22Rv1 (cell line): ENCODE results near the gene RBBP6.

Experiments used
- CTCF ChIP-seq: fragments of 450-650 bp; IDR thresholded peaks from 2 replicates; pipeline ENCODE4 v1.5.1; 2017; ENCODE audit warnings: mild to moderate bottlenecking
- ZFX ChIP-seq: fragments of 450-650 bp; IDR thresholded peaks from 2 replicates; pipeline ENCODE4 v1.6.1; 2017; ENCODE audit warnings: antibody characterized with exemption, borderline replicate concordance

DNA sequence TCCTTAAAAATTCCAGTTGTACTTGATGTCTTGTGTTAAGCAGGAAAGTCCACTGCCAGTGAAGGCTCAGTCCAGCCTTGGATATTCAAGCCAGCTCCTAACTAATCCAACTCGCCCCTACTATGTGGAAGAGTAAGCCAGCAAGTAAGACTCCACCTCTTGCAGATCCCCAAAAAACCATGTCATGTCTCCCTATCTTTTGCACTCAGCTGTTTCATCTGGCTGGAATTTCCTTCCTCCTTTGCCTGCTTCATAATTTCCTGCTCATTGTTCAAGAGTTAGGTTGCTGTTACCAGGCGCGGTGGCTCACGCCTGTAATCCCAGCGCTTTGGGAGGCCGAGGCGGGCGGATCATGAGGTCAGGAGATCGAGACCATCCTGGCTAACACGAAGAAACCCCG is 37.8 kb downstream of the RBBP6 start:
- TF ChIP-seq CTCF (no peak), ZFX (no peak)
